ENCODE results near the gene FAM184B.

- no peak for TF ChIP-seq POLR2A (IDR thresholded peaks at IDR 0.05)
- TF ChIP-seq, protein P1, sequence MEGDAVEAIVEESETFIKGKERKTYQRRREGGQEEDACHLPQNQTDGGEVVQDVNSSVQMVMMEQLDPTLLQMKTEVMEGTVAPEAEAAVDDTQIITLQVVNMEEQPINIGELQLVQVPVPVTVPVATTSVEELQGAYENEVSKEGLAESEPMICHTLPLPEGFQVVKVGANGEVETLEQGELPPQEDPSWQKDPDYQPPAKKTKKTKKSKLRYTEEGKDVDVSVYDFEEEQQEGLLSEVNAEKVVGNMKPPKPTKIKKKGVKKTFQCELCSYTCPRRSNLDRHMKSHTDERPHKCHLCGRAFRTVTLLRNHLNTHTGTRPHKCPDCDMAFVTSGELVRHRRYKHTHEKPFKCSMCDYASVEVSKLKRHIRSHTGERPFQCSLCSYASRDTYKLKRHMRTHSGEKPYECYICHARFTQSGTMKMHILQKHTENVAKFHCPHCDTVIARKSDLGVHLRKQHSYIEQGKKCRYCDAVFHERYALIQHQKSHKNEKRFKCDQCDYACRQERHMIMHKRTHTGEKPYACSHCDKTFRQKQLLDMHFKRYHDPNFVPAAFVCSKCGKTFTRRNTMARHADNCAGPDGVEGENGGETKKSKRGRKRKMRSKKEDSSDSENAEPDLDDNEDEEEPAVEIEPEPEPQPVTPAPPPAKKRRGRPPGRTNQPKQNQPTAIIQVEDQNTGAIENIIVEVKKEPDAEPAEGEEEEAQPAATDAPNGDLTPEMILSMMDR (IDR thresholded peaks at IDR 0.05) = no peak
- TF ChIP-seq POLR2AphosphoS5 (IDR thresholded peaks at IDR 0.05) = no peak
Measured at GRCh38 chr4:17726911-17727310, 54.5 kb downstream of the FAM184B start.
